Trophoblast cell (in vitro differentiated cells and primary cell): ENCODE data around the gene GGT7.

ENCODE experiments used
- DNase-seq, 2 donors: peaks; one replicate each; pipeline ENCODE4 v3.0.0-alpha.2; 2016
- H2AFZ ChIP-seq: 2 replicates; pipeline ENCODE4 v1.6.1; 2013; ENCODE audit warnings: low read length, moderate library complexity, mild to moderate bottlenecking; ENCODE audit not compliant: insufficient read depth, poor library complexity
- H2AK5ac ChIP-seq: 2 replicates; pipeline ENCODE4 v1.6.1; 2013; ENCODE audit warnings: mild to moderate bottlenecking, low read length
- H2BK120ac ChIP-seq: 2 replicates; pipeline ENCODE4 v1.6.1; 2013; ENCODE audit warnings: low read length, mild to moderate bottlenecking, moderate library complexity; ENCODE audit not compliant: insufficient read depth, poor library complexity
- H2BK12ac ChIP-seq: 2 replicates; pipeline ENCODE4 v1.6.1; 2013; ENCODE audit warnings: mild to moderate bottlenecking, low read length, moderate library complexity
- H2BK5ac ChIP-seq: 2 replicates; pipeline ENCODE4 v1.6.1; 2013; ENCODE audit warnings: low read length, low read depth, moderate library complexity, mild to moderate bottlenecking; ENCODE audit not compliant: poor library complexity
- H3K14ac ChIP-seq: 2 replicates; pipeline ENCODE4 v1.6.1; 2013; ENCODE audit warnings: mild to moderate bottlenecking, low read length
- H3K18ac ChIP-seq: 2 replicates; pipeline ENCODE4 v1.6.1; 2013; ENCODE audit warnings: mild to moderate bottlenecking, low read length
- H3K23ac ChIP-seq: 2 replicates; pipeline ENCODE4 v1.6.1; 2013; ENCODE audit warnings: low read length
- H3K27ac ChIP-seq: 2 replicates; pipeline ENCODE4 v1.5.1; 2013; ENCODE audit warnings: low read depth, mild to moderate bottlenecking, inconsistent platforms, low read length, moderate library complexity
- H3K27me3 ChIP-seq: 2 replicates; pipeline ENCODE4 v1.6.1; 2013; ENCODE audit warnings: inconsistent platforms, mild to moderate bottlenecking, low read length, moderate library complexity; ENCODE audit not compliant: insufficient read depth
- H3K36me3 ChIP-seq, 2 experiments: 1 replicate in 1 of 2; 2 replicates in 1 of 2; pipeline ENCODE4 v1.6.1; 2013; ENCODE audit warnings: low read length in 2 of 2, mild to moderate bottlenecking in 2 of 2, moderate library complexity in 1 of 2; ENCODE audit not compliant: insufficient read depth in 2 of 2, control insufficient read depth in 1 of 2
- H3K4ac ChIP-seq: 2 replicates; pipeline ENCODE4 v1.6.1; 2013; ENCODE audit warnings: low read depth, mild to moderate bottlenecking, low read length, moderate library complexity
- H3K4me1 ChIP-seq, 2 experiments: 1 replicate in 1 of 2; 2 replicates in 1 of 2; pipeline ENCODE4 v1.6.1; 2013; ENCODE audit warnings: low read length in 2 of 2, mild to moderate bottlenecking in 2 of 2, moderate library complexity in 1 of 2; ENCODE audit not compliant: insufficient read depth in 2 of 2, control insufficient read depth in 1 of 2
- H3K4me2 ChIP-seq: 2 replicates; pipeline ENCODE4 v1.6.1; 2013; ENCODE audit warnings: inconsistent platforms, mild to moderate bottlenecking, low read length, moderate library complexity
- H3K4me3 ChIP-seq: 2 replicates; pipeline ENCODE4 v1.5.1; 2013; ENCODE audit warnings: mild to moderate bottlenecking, low read depth, low read length, inconsistent platforms
- H3K79me1 ChIP-seq: one replicate; pipeline ENCODE4 v1.6.1; 2013; ENCODE audit warnings: low read length
- H3K79me2 ChIP-seq: 2 replicates; pipeline ENCODE4 v1.6.1; 2013; ENCODE audit warnings: low read length, mild to moderate bottlenecking; ENCODE audit not compliant: control insufficient read depth, insufficient read depth, poor library complexity
- H3K9ac ChIP-seq: 2 replicates; pipeline ENCODE4 v1.6.1; 2013; ENCODE audit warnings: mild to moderate bottlenecking, low read length
- H3K9me3 ChIP-seq: 2 replicates; pipeline ENCODE4 v1.6.1; 2013; ENCODE audit warnings: low read depth, mild to moderate bottlenecking, control low read depth, inconsistent platforms, low read length; ENCODE audit not compliant: insufficient read depth
- H4K12ac ChIP-seq: 2 replicates; pipeline ENCODE4 v1.6.1; 2013; ENCODE audit warnings: low read depth, mild to moderate bottlenecking, low read length, moderate library complexity
- H4K8ac ChIP-seq: 2 replicates; pipeline ENCODE4 v1.6.1; 2013; ENCODE audit warnings: low read depth, mild to moderate bottlenecking, low read length, moderate library complexity
- H4K91ac ChIP-seq: one replicate; pipeline ENCODE4 v1.6.1; 2013; ENCODE audit warnings: low read depth, mild to moderate bottlenecking, low read length, moderate library complexity
- WGBS: extraction: QIAGEN DNeasy Blood & Tissue Kit; methylation state at CpG from one replicate; pipeline ENCODE4 v1.1.7; 2013; ENCODE audit warnings: missing lambda C conversion rate; ENCODE audit not compliant: insufficient read length, insufficient coverage; ENCODE audit errors: extremely low coverage; 5-methylcytosine and 5-hydroxymethylcytosine counted together

The GGT7 gene

DNA sequence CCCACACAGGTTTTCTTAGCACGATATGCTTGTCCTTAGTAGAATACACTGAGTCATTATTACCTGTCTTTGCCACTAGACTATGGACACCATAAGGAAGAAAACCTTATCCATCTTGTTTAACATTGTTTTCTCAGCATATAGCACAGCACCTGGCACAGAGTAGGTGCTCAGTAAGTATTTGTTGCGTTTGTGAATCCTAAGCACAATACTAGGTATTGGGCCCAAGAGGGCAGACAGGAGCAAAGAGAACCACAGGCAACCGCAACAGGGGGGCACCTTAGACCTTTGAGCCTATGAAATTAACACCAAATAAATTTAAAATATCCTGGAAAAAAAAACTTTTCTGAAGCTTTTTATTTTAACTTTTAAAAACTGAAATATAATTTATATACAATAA is 43.5 kb downstream of the GGT7 start:
- Histone ChIP-seq H3K9me3 (no peaks in the 10 kb centered on the region), H3K9ac (no peak overlapping the region), H3K79me1 (peaks cover 9% of the 10 kb centered on the region), H3K27ac (no peak overlapping the region), H4K8ac (no peak overlapping the region), H2AK5ac (no peak overlapping the region), H3K79me2 (peaks cover 9% of the 10 kb centered on the region), H2AFZ (no peak overlapping the region), H4K91ac (no peak overlapping the region), H3K27me3 (no peaks in the 10 kb centered on the region), H2BK120ac (no peak overlapping the region), H3K4me3 (no peak overlapping the region), H3K36me3 (no peaks in the 10 kb centered on the region), H2BK12ac (no peak overlapping the region), H2BK5ac (no peak overlapping the region), H3K23ac (no peak overlapping the region), H3K18ac (no peak overlapping the region), H3K14ac (no peak overlapping the region), H3K4ac (no peak overlapping the region), H4K12ac (no peak overlapping the region), H3K4me1 (no peaks in the 10 kb centered on the region), H3K4me2 (no peak overlapping the region)
- no CpG with 5 or more reads among the region's 3 CpGs for WGBS
- no peak for DNase-seq

- H4K8ac ChIP-seq: peak within 1 kb of the TSS; percentile 92
Measured at GRCh38 chr20:34825530-34826362, 46.9 kb downstream of the GGT7 start, which contains the start of gene NCOA6. Gene NCOA6, minus strand, starts transcription at chr20:34825651. Its CDS starts 43,296 bp downstream, at chr20:34782355.

GRCh38 chr20:34824806-34825529 is 47.7 kb downstream of the GGT7 start:
- DNase-seq: peak; percentile 20 to 44
- Histone ChIP-seq H3K27me3 (no peaks in the 10 kb centered on the region), H3K9ac (peak overlapping the region; percentile 91), H4K12ac (peak overlapping the region; percentile 92), H2BK120ac (peak overlapping the region; percentile 67), H3K4me1 (no peaks in the 10 kb centered on the region), H3K4me2 (peak overlapping the region; percentile 87), H2BK12ac (peak overlapping the region; percentile 13), H3K4me3 (peak overlapping the region; percentile 91), H3K9me3 (no peaks in the 10 kb centered on the region), H4K8ac (peak overlapping the region; percentile 92), H2BK5ac (peak overlapping the region; percentile 93), H3K27ac (peak overlapping the region; percentile 85), H2AK5ac (peak overlapping the region; percentile 77), H3K79me2 (peaks cover 15% of the 10 kb centered on the region), H3K23ac (no peak overlapping the region), H3K14ac (peak overlapping the region; percentile 88), H2AFZ (peak overlapping the region; percentile 93), H3K36me3 (no peaks in the 10 kb centered on the region), H3K18ac (peak overlapping the region; percentile 96), H4K91ac (peak overlapping the region; percentile 87), H3K4ac (peak overlapping the region; percentile 97), H3K79me1 (peaks cover 9% of the 10 kb centered on the region)
- no CpG with 5 or more reads among the region's 68 CpGs for whole genome bisulfite sequencing

More at GRCh38 chr20:34825530-34826362, 46.9 kb downstream of the GGT7 start, which contains the start of gene NCOA6:
- Histone ChIP-seq H2AK5ac (peak within 1 kb of the TSS; percentile 77), H3K79me1 (peaks cover 9% of the 10 kb centered on the region), H4K12ac (peak within 1 kb of the TSS; percentile 92), H2BK12ac (peak within 1 kb of the TSS; percentile 13), H2BK5ac (peak within 1 kb of the TSS; percentile 93), H4K91ac (peak within 1 kb of the TSS; percentile 87), H3K27ac (peak within 1 kb of the TSS; percentile 85), H2BK120ac (peak within 1 kb of the TSS; percentile 67), H3K9me3 (no peaks in the 10 kb centered on the region), H3K4ac (peak within 1 kb of the TSS; percentile 97), H3K4me2 (peak within 1 kb of the TSS; percentile 87), H3K79me2 (peaks cover 13% of the 10 kb centered on the region), H3K4me3 (peak within 1 kb of the TSS; percentile 91), H3K36me3 (no peaks in the 10 kb centered on the region), H3K4me1 (no peaks in the 10 kb centered on the region), H3K23ac (no peak within 1 kb of the TSS), H3K14ac (peak within 1 kb of the TSS; percentile 88), H2AFZ (peak within 1 kb of the TSS; percentile 93), H3K27me3 (no peaks in the 10 kb centered on the region), H3K9ac (peak within 1 kb of the TSS; percentile 91), H3K18ac (peak within 1 kb of the TSS; percentile 96)
- WGBS: no CpG with 5 or more reads among the region's 52 CpGs
- peak; percentile 61 to 84 for DNase-seq

- H3K4me1 ChIP-seq: no peaks in the 10 kb centered on the region
Measured at GRCh38 chr20:34824452-34824805, 48.2 kb downstream of the GGT7 start.

More at GRCh38 chr20:34824452-34824805, 48.2 kb downstream of the GGT7 start:
- Histone ChIP-seq H2BK12ac (peak overlapping the region; percentile 13), H4K12ac (peak overlapping the region; percentile 92), H3K9ac (peak overlapping the region; percentile 91), H2BK5ac (peak overlapping the region; percentile 93), H3K23ac (no peak overlapping the region), H2BK120ac (peak overlapping the region; percentile 67), H3K9me3 (no peaks in the 10 kb centered on the region), H3K27ac (peak overlapping the region; percentile 85), H2AFZ (peak overlapping the region; percentile 93), H3K79me2 (peaks cover 15% of the 10 kb centered on the region), H3K79me1 (peaks cover 9% of the 10 kb centered on the region), H3K4me2 (peak overlapping the region; percentile 87), H3K18ac (peak overlapping the region; percentile 96), H3K4ac (peak overlapping the region; percentile 97), H3K27me3 (no peaks in the 10 kb centered on the region), H3K14ac (peak overlapping the region; percentile 88), H4K91ac (peak overlapping the region; percentile 87), H2AK5ac (peak overlapping the region; percentile 77), H3K4me3 (peak overlapping the region; percentile 91), H4K8ac (peak overlapping the region; percentile 92), H3K36me3 (no peaks in the 10 kb centered on the region)
- WGBS: no CpG with 5 or more reads among the region's 2 CpGs
- peak; percentile 80 to 89 for DNase-seq
